ENCODE results near the gene GCNT4. TPM values are rescaled to one million over a fixed set of nuclear protein-coding genes. Genes with fewer than 3 reads are reported as not detected.

Gene GCNT4
- total and polyA plus RNA-seq, 10 donors, result 0.37 to 3.8 (median 2.1) TPM

DNA sequence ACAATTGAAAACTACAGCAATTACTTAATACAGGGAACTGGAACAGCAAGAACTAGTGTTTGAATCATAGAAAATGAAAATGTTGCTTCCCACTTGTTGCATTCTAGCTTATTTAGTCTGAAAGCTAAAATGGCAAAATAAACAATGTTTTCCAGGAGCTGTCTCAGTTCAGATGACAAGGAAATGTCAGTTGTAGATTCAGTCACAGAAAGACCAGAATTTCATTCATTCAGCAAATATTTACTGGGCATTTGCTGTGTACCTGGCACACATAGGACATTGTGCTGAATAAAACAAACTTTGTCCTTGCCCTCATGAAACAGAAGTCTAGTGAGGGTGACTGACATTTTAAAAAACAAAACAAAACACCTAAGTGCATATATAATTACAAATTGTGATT is 41.5 kb downstream of the GCNT4 start:
- no peak overlapping the region for H3K4me3 ChIP-seq
- intact Hi-C loops (cut with DNase I; ENCODE audit: low total_unique reads), result no loop called here
- TF ChIP-seq POLR2AphosphoS5 (IDR thresholded peaks at IDR 0.05), result no peak
- no peaks in the 10 kb centered on the region for H3K4me1 ChIP-seq
- no peak overlapping the region for H3K27ac ChIP-seq
- H3K9me3 ChIP-seq, result peaks cover 0 to 11% (median 4%) of the 10 kb centered on the region in 8 donors
- no peak for DNase-seq
- no peaks in the 10 kb centered on the region for H3K27me3 ChIP-seq (replicated peaks in 1 of 7)
- no peaks in the 10 kb centered on the region for H3K36me3 ChIP-seq

DNA sequence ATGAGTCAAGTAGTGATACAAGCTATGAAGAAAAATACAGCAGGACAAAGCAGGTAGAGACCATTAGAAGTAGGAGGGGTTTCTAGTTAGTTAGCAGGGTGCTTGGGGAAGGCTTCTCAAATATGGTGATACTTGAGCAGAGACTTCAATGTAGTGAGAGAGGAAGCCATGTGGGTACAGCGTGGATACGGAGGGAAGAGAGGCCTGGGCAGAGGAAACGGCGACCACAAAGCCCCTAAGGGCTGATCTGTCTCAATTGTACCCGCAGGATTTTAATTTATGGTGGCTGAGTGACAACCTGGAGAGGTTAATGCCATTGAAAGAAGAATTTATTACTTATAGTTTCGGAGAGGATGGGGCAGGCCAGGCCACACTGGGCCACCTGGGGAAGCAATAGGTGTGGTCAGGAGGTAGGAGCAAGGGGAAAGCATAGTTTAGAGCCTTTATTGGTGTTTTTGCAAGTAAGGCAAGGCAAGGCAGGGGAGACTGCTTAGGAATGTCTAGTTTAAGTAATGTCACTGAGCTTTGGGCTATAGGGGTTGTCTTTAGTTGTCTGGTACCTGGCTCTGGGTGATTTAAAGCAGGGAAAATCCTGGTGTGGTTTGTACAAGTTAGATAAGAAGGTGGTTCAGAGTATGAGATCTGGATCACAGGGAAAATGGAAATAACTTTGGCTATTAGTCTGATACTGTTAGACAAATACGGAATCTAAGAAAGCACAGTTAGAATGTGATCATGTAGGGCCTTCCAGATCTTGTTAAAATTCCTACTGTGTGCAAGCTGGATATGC is 42.6 kb downstream of the GCNT4 start:
- no peak for DNase-seq
- no peak for TF ChIP-seq POLR2A (IDR thresholded peaks at IDR 0.05)
- TF ChIP-seq CTCF (IDR thresholded peaks at IDR 0.05 in 8 of 11, conservative IDR thresholded peaks at IDR 0.05 in 3 of 11), result no peak
- no peak for TF ChIP-seq POLR2AphosphoS5 (IDR thresholded peaks at IDR 0.05)
- H3K4me1 ChIP-seq, result no peaks in the 10 kb centered on the region
- intact Hi-C loops (cut with DNase I; ENCODE audit: low total_unique reads), result no loop called here
- no peaks in the 10 kb centered on the region for H3K36me3 ChIP-seq
- H3K4me3 ChIP-seq, result no peak overlapping the region
- no peak overlapping the region for H3K27ac ChIP-seq
- 23 to 51% (median 30%) methylated on average over 7 of the region's 7 CpGs for WGBS, 5 donors
- H3K27me3 ChIP-seq (replicated peaks in 1 of 7), result no peaks in the 10 kb centered on the region
- H3K9me3 ChIP-seq, result peaks cover 0 to 19% (median 15%) of the 10 kb centered on the region in 8 donors

DNA sequence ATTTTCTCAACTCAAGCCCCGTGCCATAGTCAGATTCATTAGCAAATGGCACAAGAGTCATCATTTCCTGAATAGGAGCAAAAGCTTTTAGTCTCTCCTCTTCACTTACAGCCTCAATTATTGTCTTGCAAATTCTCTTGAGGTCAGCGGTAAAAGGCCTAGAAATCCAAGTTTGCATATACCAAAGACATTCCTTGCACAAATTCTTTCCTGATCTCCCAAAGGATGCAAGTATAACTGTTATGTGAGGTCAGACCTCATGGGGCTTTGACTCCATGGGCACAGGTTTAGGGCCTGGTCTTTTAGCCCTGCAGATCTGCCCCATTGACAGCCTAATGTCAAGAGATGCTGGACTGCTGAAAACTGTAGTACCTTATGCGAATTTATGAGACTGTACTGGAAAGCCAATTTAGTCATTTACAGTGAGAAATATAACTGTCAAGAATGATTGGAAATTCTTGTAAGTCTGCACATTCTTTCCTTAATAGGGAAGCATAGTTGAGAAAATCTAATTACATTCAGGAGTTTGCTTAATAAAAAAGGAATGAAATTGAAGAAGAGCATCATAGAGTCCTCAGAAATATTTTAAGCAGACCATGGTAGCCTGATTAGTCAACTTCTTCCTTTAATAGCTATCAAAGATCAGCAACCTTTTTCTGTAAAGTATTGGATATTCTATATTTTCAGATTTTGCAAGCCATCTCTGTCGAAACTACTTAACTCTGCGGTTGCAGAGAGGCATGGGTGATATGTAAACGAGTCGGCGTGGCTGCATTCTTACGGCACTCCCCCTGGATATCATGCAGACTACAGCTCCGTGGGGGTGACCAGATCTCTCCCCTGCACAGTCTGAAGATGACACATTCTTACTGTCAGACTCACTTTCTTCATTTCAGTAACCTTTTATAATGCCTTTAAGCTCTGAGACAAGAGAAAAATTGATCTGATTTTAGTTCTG is 45.2 kb downstream of the GCNT4 start:
- TF ChIP-seq CTCF (IDR thresholded peaks at IDR 0.05 in 8 of 11, conservative IDR thresholded peaks at IDR 0.05 in 3 of 11) (no peak), POLR2A (IDR thresholded peaks at IDR 0.05) (no peak)
- no peak for DNase-seq
- peaks cover 0 to 27% (median 21%) of the 10 kb centered on the region in 8 donors for H3K9me3 ChIP-seq
- no peaks in the 10 kb centered on the region for H3K36me3 ChIP-seq
- H3K27me3 ChIP-seq (replicated peaks in 1 of 7), result no peaks in the 10 kb centered on the region
- no peak overlapping the region for H3K4me3 ChIP-seq
- H3K27ac ChIP-seq, result no peak overlapping the region
- no peaks in the 10 kb centered on the region for H3K4me1 ChIP-seq
- intact Hi-C loops (cut with DNase I; ENCODE audit: low total_unique reads), result no loop called here
- WGBS, 5 donors, result 75 to 87% (median 80%) methylated on average over 10 of the region's 10 CpGs

- TF ChIP-seq POLR2AphosphoS5 (IDR thresholded peaks at IDR 0.05), result no peak
- no peak for TF ChIP-seq POLR2A (IDR thresholded peaks at IDR 0.05)
- TF ChIP-seq CTCF (IDR thresholded peaks at IDR 0.05 in 8 of 11, conservative IDR thresholded peaks at IDR 0.05 in 3 of 11), result no peak
- Histone ChIP-seq H3K4me1 (no peaks in the 10 kb centered on the region), H3K9me3 (peaks cover 0 to 27% (median 21%) of the 10 kb centered on the region in 8 donors), H3K27ac (no peak overlapping the region), H3K36me3 (no peaks in the 10 kb centered on the region), H3K4me3 (no peak overlapping the region), H3K27me3 (replicated peaks in 1 of 7) (peaks cover 0 to 5% (median 0%) of the 10 kb centered on the region in 7 donors)
- no peak for DNase-seq
- 0 to 95% (median 59%) methylated on average over 1 of the region's 1 CpG for WGBS, 5 donors
- intact Hi-C loops (cut with DNase I; ENCODE audit: low total_unique reads), result no loop called here
These were observed 46.8 kb downstream of the GCNT4 start for GRCh38 chr5:75005561-75005960.

Small RNAs within 50 kb of the gene (small RNA-seq; reads per million reads assigned to genes)
- gene AC093259.1, result 0 reads per million in 4 donors

Other genes with a start within 250 kb of the GCNT4 start
- 10 to 100 TPM in 2 of 7 donors, 1 to 10 TPM in 5; 7.3 to 16.8 (median 8.1) TPM for gene FAM169A, start 186.2 kb downstream of the GCNT4 start, total RNA-seq
- 1 to 10 TPM; 1.1 to 1.7 (median 1.5) TPM for gene FAM169A, start 186.2 kb downstream of the GCNT4 start, polyA plus RNA-seq
- gene ANKRD31, start 184.3 kb upstream of the GCNT4 start, total RNA-seq, result under 1 TPM; 0.17 to 0.51 (median 0.26) TPM
- gene ANKRD31, start 184.3 kb upstream of the GCNT4 start, polyA plus RNA-seq, result under 1 TPM; 0.03 to 0.05 (median 0.04) TPM

Measured in spleen (tissue), 11 donors.